Neural cell (in vitro differentiated cells): ENCODE measurements around the gene KLHDC3. TPM values are rescaled to one million over a fixed set of nuclear protein-coding genes. Genes with fewer than 3 reads are reported as not detected.

ENCODE experiments used
- H2AFZ ChIP-seq: fragments of 200-600, 300-800 bp; sonication (generic), shearing (Covaris generic); 2 replicates; pipeline ENCODE4 v1.6.0; 2014; ENCODE audit warnings: low read depth, mild to moderate bottlenecking, antibody characterized with exemption, low read length, moderate library complexity
- H3F3A ChIP-seq: fragments of 200-600 bp; shearing (Covaris generic); 2 replicates; pipeline ENCODE4 v1.6.1; 2016; ENCODE audit warnings: mild to moderate bottlenecking, moderate library complexity, mixed read lengths, antibody characterized with exemption, low read length; ENCODE audit not compliant: insufficient read depth, poor library complexity, severe bottlenecking
- H3K27ac ChIP-seq: fragments of 200-600, 300-800 bp; sonication (generic), shearing (Covaris generic); 2 replicates; pipeline ENCODE4 v1.5.1; 2014; ENCODE audit warnings: mild to moderate bottlenecking, low read length, moderate library complexity
- H3K27me3 ChIP-seq: fragments of 300-800, 200-600 bp; sonication (generic), shearing (Covaris generic); 2 replicates; pipeline ENCODE4 v1.6.0; 2014; ENCODE audit warnings: mild to moderate bottlenecking, low read depth, low read length, moderate library complexity; ENCODE audit not compliant: insufficient read depth
- H3K36me3 ChIP-seq: fragments of 300-800, 200-600 bp; sonication (generic), shearing (Covaris generic); 2 replicates; pipeline ENCODE4 v1.5.1; 2014; ENCODE audit warnings: mild to moderate bottlenecking, antibody characterized with exemption, low read length, moderate library complexity; ENCODE audit not compliant: insufficient read depth
- H3K4me2 ChIP-seq: fragments of 300-800, 200-600 bp; sonication (generic), shearing (Covaris generic); 2 replicates; pipeline ENCODE4 v1.6.0; 2014; ENCODE audit warnings: mild to moderate bottlenecking, low read length
- H3K4me3 ChIP-seq: fragments of 300-800, 200-600 bp; sonication (generic), shearing (Covaris generic); 2 replicates; pipeline ENCODE4 v1.5.1; 2014; ENCODE audit warnings: mild to moderate bottlenecking, low read length, moderate library complexity
- H3K79me2 ChIP-seq: fragments of 200-600 bp; shearing (Covaris generic); replicated peaks from 2 replicates; pipeline ENCODE4 v1.6.0; 2014; ENCODE audit warnings: mild to moderate bottlenecking, low read length, moderate library complexity; ENCODE audit not compliant: insufficient read depth
- H3K9ac ChIP-seq: fragments of 300-800, 200-600 bp; sonication (generic), shearing (Covaris generic); 2 replicates; pipeline ENCODE4 v1.6.1; 2016; ENCODE audit warnings: mild to moderate bottlenecking, low read length, mixed read lengths
- H3K9me2 ChIP-seq: fragments of 200-600 bp; shearing (Covaris generic); 2 replicates; pipeline ENCODE4 v1.6.1; 2016; ENCODE audit warnings: mild to moderate bottlenecking, low read length, mixed read lengths; ENCODE audit not compliant: insufficient read depth
- H3K9me3 ChIP-seq: fragments of 200-600, 300-800 bp; sonication (generic), shearing (Covaris generic); 2 replicates; pipeline ENCODE4 v1.6.1; 2016; ENCODE audit warnings: mild to moderate bottlenecking, mixed run types, low read length, moderate library complexity, mixed read lengths
- H4K20me1 ChIP-seq: fragments of 200-600 bp; shearing (Covaris generic); 2 replicates; pipeline ENCODE4 v1.6.1; 2016; ENCODE audit warnings: mild to moderate bottlenecking, mixed run types; ENCODE audit not compliant: insufficient read depth
- EP300 ChIP-seq: fragments of 450-650 bp; conservative IDR thresholded peaks from 2 replicates; pipeline ENCODE4 v1.6.1; 2014; ENCODE audit warnings: antibody characterized with exemption, mild to moderate bottlenecking, moderate library complexity; ENCODE audit not compliant: poor library complexity, severe bottlenecking
- EZH2 ChIP-seq: fragments of 200-600, 300-800 bp; shearing (Covaris generic), sonication (generic); IDR thresholded peaks from 2 replicates; pipeline ENCODE4 v1.6.1; 2014; ENCODE audit warnings: antibody characterized with exemption, low read length, borderline replicate concordance, mild to moderate bottlenecking; ENCODE audit not compliant: insufficient read depth, poor library complexity, severe bottlenecking
- MXI1 ChIP-seq: fragments of 450-650 bp; conservative IDR thresholded peaks from 2 replicates; pipeline ENCODE4 v1.6.1; 2014; ENCODE audit warnings: antibody characterized with exemption, mild to moderate bottlenecking; ENCODE audit not compliant: poor library complexity, severe bottlenecking
- POLR2AphosphoS5 ChIP-seq: IDR thresholded peaks from 2 replicates; pipeline ENCODE4 v1.6.1; 2012
- RAD21 ChIP-seq: fragments of 450-650 bp; conservative IDR thresholded peaks from 2 replicates; pipeline ENCODE4 v1.6.1; 2014; ENCODE audit warnings: antibody characterized with exemption, mild to moderate bottlenecking, moderate library complexity
- SMC3 ChIP-seq: fragments of 450-650 bp; conservative IDR thresholded peaks from 2 replicates; pipeline ENCODE4 v1.6.1; 2014; ENCODE audit warnings: antibody characterized with exemption, mild to moderate bottlenecking, moderate library complexity; ENCODE audit not compliant: poor library complexity
- TAF1 ChIP-seq: IDR thresholded peaks from 2 replicates; pipeline ENCODE4 v1.6.1; 2012; ENCODE audit warnings: low read depth
- polyA plus RNA-seq: library from polyadenylated mRNA; depleted of rRNA; stranded (reverse); fragments of >200 nt; gene quantifications from 2 replicates; pipeline ENCODE4 v1.2.3, GENCODE V29; 2014
- TF ChIP-seq, protein P1 (sequence below): fragments of 450-650 bp; IDR thresholded peaks from 2 replicates; pipeline ENCODE4 v1.5.1; 2014; ENCODE audit warnings: antibody characterized with exemption, mild to moderate bottlenecking, moderate library complexity; ENCODE audit not compliant: poor library complexity, severe bottlenecking
- TF ChIP-seq, protein P2 (sequence below): IDR thresholded peaks from 2 replicates; pipeline ENCODE4 v1.6.1; 2012; ENCODE audit warnings: borderline replicate concordance

The KLHDC3 gene
- polyA plus RNA-seq, 1 donor from 2014 or later, result 232 TPM

DNA sequence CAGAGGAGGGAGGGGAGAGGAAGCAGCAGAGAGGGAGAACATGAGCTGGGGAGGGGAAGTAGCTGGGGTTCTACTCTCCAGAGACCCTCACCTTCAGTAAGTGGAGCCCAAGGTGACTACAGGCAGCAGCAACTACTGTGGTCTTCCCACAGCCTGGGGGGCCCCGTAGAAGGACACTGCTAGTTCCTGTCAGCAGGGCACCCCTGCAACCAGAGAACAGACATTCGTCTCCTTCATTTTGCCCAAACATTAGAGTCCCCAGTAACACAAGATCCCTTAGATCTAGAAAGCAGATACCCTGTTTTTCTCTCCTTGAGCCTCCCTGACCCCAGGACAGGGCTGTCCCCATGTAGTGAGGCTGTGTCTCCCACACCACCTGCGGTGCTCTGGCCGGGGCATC, 45.3 kb upstream of the KLHDC3 start:
- no peak for TF ChIP-seq EZH2
- TF ChIP-seq TAF1, result no peak
- no peak for TF ChIP-seq EP300
- TF ChIP-seq, protein P1, sequence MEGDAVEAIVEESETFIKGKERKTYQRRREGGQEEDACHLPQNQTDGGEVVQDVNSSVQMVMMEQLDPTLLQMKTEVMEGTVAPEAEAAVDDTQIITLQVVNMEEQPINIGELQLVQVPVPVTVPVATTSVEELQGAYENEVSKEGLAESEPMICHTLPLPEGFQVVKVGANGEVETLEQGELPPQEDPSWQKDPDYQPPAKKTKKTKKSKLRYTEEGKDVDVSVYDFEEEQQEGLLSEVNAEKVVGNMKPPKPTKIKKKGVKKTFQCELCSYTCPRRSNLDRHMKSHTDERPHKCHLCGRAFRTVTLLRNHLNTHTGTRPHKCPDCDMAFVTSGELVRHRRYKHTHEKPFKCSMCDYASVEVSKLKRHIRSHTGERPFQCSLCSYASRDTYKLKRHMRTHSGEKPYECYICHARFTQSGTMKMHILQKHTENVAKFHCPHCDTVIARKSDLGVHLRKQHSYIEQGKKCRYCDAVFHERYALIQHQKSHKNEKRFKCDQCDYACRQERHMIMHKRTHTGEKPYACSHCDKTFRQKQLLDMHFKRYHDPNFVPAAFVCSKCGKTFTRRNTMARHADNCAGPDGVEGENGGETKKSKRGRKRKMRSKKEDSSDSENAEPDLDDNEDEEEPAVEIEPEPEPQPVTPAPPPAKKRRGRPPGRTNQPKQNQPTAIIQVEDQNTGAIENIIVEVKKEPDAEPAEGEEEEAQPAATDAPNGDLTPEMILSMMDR, result no peak
- TF ChIP-seq MXI1, result no peak
- Histone ChIP-seq H3K9ac (no peak overlapping the region), H3K27ac (no peak overlapping the region), H4K20me1 (no peaks in the 10 kb centered on the region), H3K9me2 (no peaks in the 10 kb centered on the region), H3K9me3 (no peaks in the 10 kb centered on the region), H3K4me3 (no peak overlapping the region), H3F3A (no peaks in the 10 kb centered on the region), H2AFZ (no peak overlapping the region), H3K79me2 (no peaks in the 10 kb centered on the region), H3K4me2 (no peak overlapping the region), H3K27me3 (no peaks in the 10 kb centered on the region), H3K36me3 (no peaks in the 10 kb centered on the region)

DNA sequence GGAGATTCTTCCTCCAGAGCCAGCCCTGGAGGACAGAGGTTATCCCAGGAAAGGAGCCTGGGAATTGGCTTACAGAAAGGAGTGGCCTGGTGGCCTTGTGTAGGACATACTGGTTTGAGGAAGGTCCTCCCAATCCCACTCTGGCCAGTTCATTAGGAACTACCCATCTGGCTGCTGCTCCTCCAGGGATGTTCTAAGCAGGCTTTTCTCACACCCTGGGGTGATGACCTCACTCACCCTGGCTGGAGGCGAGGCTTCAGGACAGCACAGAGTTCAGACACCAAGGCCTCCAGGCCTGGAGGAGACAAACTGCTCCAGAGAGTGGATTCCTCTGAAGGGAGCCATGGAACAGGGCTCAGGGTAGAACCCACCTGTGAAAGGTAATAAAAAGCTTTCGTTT, 44.6 kb upstream of the KLHDC3 start:
- no peak overlapping the region for H2AFZ ChIP-seq
- H3K9me3 ChIP-seq, result no peaks in the 10 kb centered on the region
- TF ChIP-seq EZH2 (no peak), EP300 (no peak), POLR2AphosphoS5 (no peak), MXI1 (no peak), SMC3 (no peak), RAD21 (no peak), TAF1 (no peak)
- TF ChIP-seq, protein P2, sequence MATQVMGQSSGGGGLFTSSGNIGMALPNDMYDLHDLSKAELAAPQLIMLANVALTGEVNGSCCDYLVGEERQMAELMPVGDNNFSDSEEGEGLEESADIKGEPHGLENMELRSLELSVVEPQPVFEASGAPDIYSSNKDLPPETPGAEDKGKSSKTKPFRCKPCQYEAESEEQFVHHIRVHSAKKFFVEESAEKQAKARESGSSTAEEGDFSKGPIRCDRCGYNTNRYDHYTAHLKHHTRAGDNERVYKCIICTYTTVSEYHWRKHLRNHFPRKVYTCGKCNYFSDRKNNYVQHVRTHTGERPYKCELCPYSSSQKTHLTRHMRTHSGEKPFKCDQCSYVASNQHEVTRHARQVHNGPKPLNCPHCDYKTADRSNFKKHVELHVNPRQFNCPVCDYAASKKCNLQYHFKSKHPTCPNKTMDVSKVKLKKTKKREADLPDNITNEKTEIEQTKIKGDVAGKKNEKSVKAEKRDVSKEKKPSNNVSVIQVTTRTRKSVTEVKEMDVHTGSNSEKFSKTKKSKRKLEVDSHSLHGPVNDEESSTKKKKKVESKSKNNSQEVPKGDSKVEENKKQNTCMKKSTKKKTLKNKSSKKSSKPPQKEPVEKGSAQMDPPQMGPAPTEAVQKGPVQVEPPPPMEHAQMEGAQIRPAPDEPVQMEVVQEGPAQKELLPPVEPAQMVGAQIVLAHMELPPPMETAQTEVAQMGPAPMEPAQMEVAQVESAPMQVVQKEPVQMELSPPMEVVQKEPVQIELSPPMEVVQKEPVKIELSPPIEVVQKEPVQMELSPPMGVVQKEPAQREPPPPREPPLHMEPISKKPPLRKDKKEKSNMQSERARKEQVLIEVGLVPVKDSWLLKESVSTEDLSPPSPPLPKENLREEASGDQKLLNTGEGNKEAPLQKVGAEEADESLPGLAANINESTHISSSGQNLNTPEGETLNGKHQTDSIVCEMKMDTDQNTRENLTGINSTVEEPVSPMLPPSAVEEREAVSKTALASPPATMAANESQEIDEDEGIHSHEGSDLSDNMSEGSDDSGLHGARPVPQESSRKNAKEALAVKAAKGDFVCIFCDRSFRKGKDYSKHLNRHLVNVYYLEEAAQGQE, result no peak
- TF ChIP-seq, protein P1, result no peak
- H3K27me3 ChIP-seq, result no peaks in the 10 kb centered on the region
- no peak overlapping the region for H3K4me3 ChIP-seq
- H3K36me3 ChIP-seq, result no peaks in the 10 kb centered on the region
- H3K79me2 ChIP-seq, result no peaks in the 10 kb centered on the region
- H3K9me2 ChIP-seq, result no peaks in the 10 kb centered on the region
- no peak overlapping the region for H3K9ac ChIP-seq
- H4K20me1 ChIP-seq, result no peaks in the 10 kb centered on the region
- no peak overlapping the region for H3K4me2 ChIP-seq
- H3K27ac ChIP-seq, result no peak overlapping the region
- no peaks in the 10 kb centered on the region for H3F3A ChIP-seq
